K562 (cell line): ENCODE measurements around the gene SEC24C. TPM values are rescaled to one million over a fixed set of nuclear protein-coding genes. Genes with fewer than 3 reads are reported as not detected.

Source experiments
- ARNT ChIP-seq, 2 experiments: fragments of 450-650 bp; IDR thresholded peaks; 2 replicates each; pipeline ENCODE4 v1.6.1; 2016; ENCODE audit warnings: mild to moderate bottlenecking in 1 of 2
- CBX1 ChIP-seq: sonication (generic); IDR thresholded peaks from 2 replicates; pipeline ENCODE4 v1.6.1; 2016; ENCODE audit warnings: antibody characterized with exemption, low read depth, mild to moderate bottlenecking
- FOXA1 ChIP-seq: fragments of 450-650 bp; IDR thresholded peaks from 2 replicates; pipeline ENCODE4 v1.6.1; 2016; ENCODE audit warnings: mild to moderate bottlenecking, borderline replicate concordance
- GABPB1 ChIP-seq: sonication (generic); formaldehyde crosslinking; IDR thresholded peaks from 2 replicates; pipeline ENCODE4 v1.8.0; 2022; ENCODE audit warnings: mild to moderate bottlenecking, missing genetic modification reagents
- GMEB1 ChIP-seq: fragments of 250-450 bp; sonication (Bioruptor Pico); IDR thresholded peaks from 2 replicates; pipeline ENCODE4 v1.4.0; 2020; ENCODE audit warnings: mild to moderate bottlenecking
- KHSRP ChIP-seq: fragments of 450-650 bp; IDR thresholded peaks from 2 replicates; pipeline ENCODE4 v1.6.1; 2017
- MEIS2 ChIP-seq: fragments of 450-650 bp; IDR thresholded peaks from 2 replicates; pipeline ENCODE4 v1.6.1; 2014; ENCODE audit warnings: mild to moderate bottlenecking; ENCODE audit not compliant: partially characterized antibody
- PCBP2 ChIP-seq: fragments of 200-400 bp; formaldehyde crosslinking; IDR thresholded peaks from 2 replicates; pipeline ENCODE4 v1.6.1; 2018; ENCODE audit warnings: low read length, low read depth, mild to moderate bottlenecking, moderate library complexity; ENCODE audit not compliant: poor library complexity, severe bottlenecking
- PHF8 ChIP-seq: fragments of 200-600 bp; sonication (generic); IDR thresholded peaks from 2 replicates; pipeline ENCODE4 v1.6.1; 2012; ENCODE audit warnings: mixed run types, mild to moderate bottlenecking, inconsistent platforms, low read length, moderate library complexity, borderline replicate concordance
- PRDM10 ChIP-seq: fragments of 450-650 bp; IDR thresholded peaks from 2 replicates; pipeline ENCODE4 v1.6.1; 2018; ENCODE audit not compliant: partially characterized antibody
- RERE ChIP-seq: sonication (generic); formaldehyde crosslinking; IDR thresholded peaks from 2 replicates; pipeline ENCODE4 v1.8.0; 2023; ENCODE audit warnings: missing genetic modification reagents, mild to moderate bottlenecking, borderline replicate concordance
- TAL1 ChIP-seq: fragments of 450-650 bp; IDR thresholded peaks from 2 replicates; pipeline ENCODE4 v1.6.1; 2016; ENCODE audit warnings: mild to moderate bottlenecking
- XRCC3 ChIP-seq: fragments of 450-650 bp; IDR thresholded peaks from 2 replicates; pipeline ENCODE4 v1.6.1; 2017; ENCODE audit warnings: mild to moderate bottlenecking, moderate library complexity
- ZBTB8A ChIP-seq: fragments of 450-650 bp; IDR thresholded peaks from 2 replicates; pipeline ENCODE4 v1.6.1; 2018; ENCODE audit warnings: mild to moderate bottlenecking, moderate library complexity; ENCODE audit not compliant: partially characterized antibody
- ZFPM2 ChIP-seq: fragments of 250-450 bp; sonication (Bioruptor Pico); IDR thresholded peaks from 2 replicates; pipeline ENCODE4 v1.5.1; 2022; ENCODE audit warnings: mild to moderate bottlenecking
- polyA plus RNA-seq, 8 experiments: library from polyadenylated mRNA; depleted of rRNA in 4 of 8; stranded (reverse) in 5 of 8; unstranded in 3 of 8; fragments of >200 nt; fragmentation: Nextera tagmentation in 2 of 8; fragmentation: Illumina TruSeq in 1 of 8; extraction: Ambion mirVana in 2 of 8; extraction: Trizol in 1 of 8; gene quantifications; 2 replicates each; pipeline versions ENCODE4 v1.2.1 to v1.2.3, GENCODE V29; 2011 to 2014; ENCODE audit warnings: inconsistent platforms in 1 of 8, missing spikeins in 1 of 8
- total RNA-seq, 7 experiments: library from RNA; depleted of rRNA in 6 of 7; stranded (reverse); fragments of >200 nt in 6 of 7; fragmentation: Illumina TruSeq in 2 of 7; extraction: Trizol in 2 of 7; gene quantifications; 2 replicates each; pipeline versions ENCODE4 v1.2.1 to v1.2.3, GENCODE V29; 2011 to 2021; ENCODE audit warnings: low replicate concordance in 1 of 7

Gene SEC24C
- total and polyA plus RNA-seq, 9 of the 15 experiments (the other 6 are each of a cell fraction or from before 2014, with no cell fraction given): 19.0 to 115 (median 70.5) TPM

- TF ChIP-seq RERE: no peak
- TF ChIP-seq ARNT (IDR thresholded peaks at IDR 0.05): no peak
- no peak for TF ChIP-seq ZBTB8A
- TF ChIP-seq ZFPM2: no peak
- TF ChIP-seq CBX1: no peak
- no peak for TF ChIP-seq MEIS2
- no peak for TF ChIP-seq PCBP2
- no peak for TF ChIP-seq FOXA1
- no peak for TF ChIP-seq XRCC3
- no peak for TF ChIP-seq GABPB1
- TF ChIP-seq KHSRP: no peak
- no peak for TF ChIP-seq TAL1
- no peak for TF ChIP-seq GMEB1 (CRISPR knock-in tag)
- no peak for TF ChIP-seq PRDM10
- TF ChIP-seq PHF8: no peak
- TF ChIP-seq, all 486 proteins: peak for 0
These were observed 18.7 kb downstream of the SEC24C start (continued) for GRCh38 chr10:73762915-73763314.
